ENCODE measurements around the gene TBC1D8. TPM values are rescaled to one million over a fixed set of nuclear protein-coding genes. Genes with fewer than 3 reads are reported as not detected.

TBC1D8 gene
- 67.2 TPM for total RNA-seq (2013)
- polyA plus RNA-seq (10 to 100 TPM; 16.1 to 78.0 (median 22.4) TPM), polyA minus RNA-seq (47.5 and 64.1 TPM in 2 replicates), total RNA-seq (18.0 to 136 (median 114) reads per million in 11 experiments)

GRCh38 chr2:101151146-101151858 lies at the start of gene TBC1D8:
Gene TBC1D8, minus strand, starts transcription at chr2:101151382. Its CDS starts 129 bp downstream, at chr2:101151253.
- Histone ChIP-seq H3K27me3 (ENCODE audit: control insufficient read depth in 2 of 2, insufficient read depth in 2 of 2, low read length in 2 of 2) (no peaks in the 10 kb centered on the region), H3K4me3 (replicated peaks in 1 of 3; ENCODE audit: low read depth in 2 of 3, low read length in 3 of 3) (peak within 1 kb of the TSS; percentile 74 to 89 (median 80)), H2AFZ (ENCODE audit: insufficient read depth, low read depth, low read length, poor library complexity, severe bottlenecking) (peak within 1 kb of the TSS; percentile 84), H3K9ac (ENCODE audit: insufficient read depth, low read length, poor library complexity, severe bottlenecking) (peak within 1 kb of the TSS; percentile 71), H4K20me1 (ENCODE audit: insufficient read depth, low read length) (peaks cover 45% of the 10 kb centered on the region), H3K36me3 (replicated peaks in 1 of 2; ENCODE audit: control insufficient read depth in 1 of 2, insufficient read depth in 2 of 2, low read length in 2 of 2) (no peaks in the 10 kb centered on the region), H3K9me3 (replicated peaks in 1 of 2; ENCODE audit: control insufficient read depth in 1 of 2, insufficient read depth in 1 of 2, low read length in 2 of 2) (no peaks in the 10 kb centered on the region), H3K27ac (ENCODE audit: low read depth in 1 of 2, low read length in 2 of 2) (peak within 1 kb of the TSS; percentile 49 to 51), H3K4me2 (replicated peaks; ENCODE audit: extremely low read depth, low read length, poor library complexity, severe bottlenecking) (peak within 1 kb of the TSS; percentile 96), H3K4me1 (ENCODE audit: control insufficient read depth in 1 of 2, insufficient read depth in 2 of 2, low read length in 2 of 2) (peaks cover 26 to 43% of the 10 kb centered on the region in 2 donors), H3K79me2 (ENCODE audit: insufficient read depth, low read length) (peaks cover 43% of the 10 kb centered on the region)
- Mint-ChIP-seq H3K36me3 (peaks cover 13 to 15% of the 10 kb centered on the region in 2 donors), H3K27ac (peak within 1 kb of the TSS; percentile 54 to 91 (median 85)), H3K27me3 (ENCODE audit: low read depth in 3 of 3) (peaks cover 5 to 11% (median 11%) of the 10 kb centered on the region in 3 donors), H3K9me3 (peaks cover 0 to 2% (median 0%) of the 10 kb centered on the region in 7 donors), H3K4me1 (peaks cover 52% of the 10 kb centered on the region), H3K4me3 (peak within 1 kb of the TSS; percentile 91 to 97)
- TF ChIP-seq, protein P1, sequence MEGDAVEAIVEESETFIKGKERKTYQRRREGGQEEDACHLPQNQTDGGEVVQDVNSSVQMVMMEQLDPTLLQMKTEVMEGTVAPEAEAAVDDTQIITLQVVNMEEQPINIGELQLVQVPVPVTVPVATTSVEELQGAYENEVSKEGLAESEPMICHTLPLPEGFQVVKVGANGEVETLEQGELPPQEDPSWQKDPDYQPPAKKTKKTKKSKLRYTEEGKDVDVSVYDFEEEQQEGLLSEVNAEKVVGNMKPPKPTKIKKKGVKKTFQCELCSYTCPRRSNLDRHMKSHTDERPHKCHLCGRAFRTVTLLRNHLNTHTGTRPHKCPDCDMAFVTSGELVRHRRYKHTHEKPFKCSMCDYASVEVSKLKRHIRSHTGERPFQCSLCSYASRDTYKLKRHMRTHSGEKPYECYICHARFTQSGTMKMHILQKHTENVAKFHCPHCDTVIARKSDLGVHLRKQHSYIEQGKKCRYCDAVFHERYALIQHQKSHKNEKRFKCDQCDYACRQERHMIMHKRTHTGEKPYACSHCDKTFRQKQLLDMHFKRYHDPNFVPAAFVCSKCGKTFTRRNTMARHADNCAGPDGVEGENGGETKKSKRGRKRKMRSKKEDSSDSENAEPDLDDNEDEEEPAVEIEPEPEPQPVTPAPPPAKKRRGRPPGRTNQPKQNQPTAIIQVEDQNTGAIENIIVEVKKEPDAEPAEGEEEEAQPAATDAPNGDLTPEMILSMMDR (IDR thresholded peaks at IDR 0.05), result no peak
- under 1% methylated on average over 81 of the region's 81 CpGs for WGBS (ENCODE audit: insufficient coverage)
- intact Hi-C loops (cut with micrococcal nuclease), result loop anchor here (5.0 to 10.0 kb wide), 6 partner anchors 34 to 139 kb away; partner anchors contain the start of gene CNOT11 (in 1 of the 2)
- peak; percentile 51 to 80 (median 68) for DNase-seq

GRCh38 chr2:101200676-101201075 lies 49.5 kb upstream of the TBC1D8 start:
- Mint-ChIP-seq H3K4me1 (peaks cover 40% of the 10 kb centered on the region), H3K36me3 (peaks cover 0 to 2% of the 10 kb centered on the region in 2 donors), H3K27me3 (ENCODE audit: low read depth in 3 of 3) (peaks cover 0 to 5% (median 4%) of the 10 kb centered on the region in 3 donors), H3K27ac (peak overlapping the region in 6 of 7 donors; percentile 31 to 82 (median 56)), H3K4me3 (no peak overlapping the region), H3K9me3 (no peaks in the 10 kb centered on the region)
- Histone ChIP-seq H3K9ac (ENCODE audit: insufficient read depth, low read length, poor library complexity, severe bottlenecking) (no peak overlapping the region), H2AFZ (ENCODE audit: insufficient read depth, low read depth, low read length, poor library complexity, severe bottlenecking) (no peak overlapping the region), H3K79me2 (ENCODE audit: insufficient read depth, low read length) (no peaks in the 10 kb centered on the region), H3K9me3 (replicated peaks in 1 of 2; ENCODE audit: control insufficient read depth in 1 of 2, insufficient read depth in 1 of 2, low read length in 2 of 2) (no peaks in the 10 kb centered on the region), H3K27me3 (ENCODE audit: control insufficient read depth in 2 of 2, insufficient read depth in 2 of 2, low read length in 2 of 2) (no peaks in the 10 kb centered on the region), H3K27ac (ENCODE audit: low read depth in 1 of 2, low read length in 2 of 2) (no peak overlapping the region), H4K20me1 (ENCODE audit: insufficient read depth, low read length) (no peaks in the 10 kb centered on the region), H3K4me1 (ENCODE audit: control insufficient read depth in 1 of 2, insufficient read depth in 2 of 2, low read length in 2 of 2) (peaks cover 23 to 35% of the 10 kb centered on the region in 2 donors), H3K36me3 (replicated peaks in 1 of 2; ENCODE audit: control insufficient read depth in 1 of 2, insufficient read depth in 2 of 2, low read length in 2 of 2) (no peaks in the 10 kb centered on the region), H3K4me2 (replicated peaks; ENCODE audit: extremely low read depth, low read length, poor library complexity, severe bottlenecking) (no peak overlapping the region), H3K4me3 (replicated peaks in 1 of 3; ENCODE audit: low read depth in 2 of 3, low read length in 3 of 3) (no peak overlapping the region)
- intact Hi-C loops (cut with micrococcal nuclease), result loop anchor here (5.0 to 10.0 kb wide), 3 partner anchors 46 to 163 kb away; partner anchors contain the start of gene TBC1D8 (in 2 of the 2)
- no peak for DNase-seq
- TF ChIP-seq, protein P1 (IDR thresholded peaks at IDR 0.05), result no peak
- 71% methylated on average over 2 of the region's 2 CpGs for WGBS (ENCODE audit: insufficient coverage)

All from CD14-positive monocyte (primary cell).